ENCODE data around the gene ATP8A2.

Gene ATP8A2

DNA sequence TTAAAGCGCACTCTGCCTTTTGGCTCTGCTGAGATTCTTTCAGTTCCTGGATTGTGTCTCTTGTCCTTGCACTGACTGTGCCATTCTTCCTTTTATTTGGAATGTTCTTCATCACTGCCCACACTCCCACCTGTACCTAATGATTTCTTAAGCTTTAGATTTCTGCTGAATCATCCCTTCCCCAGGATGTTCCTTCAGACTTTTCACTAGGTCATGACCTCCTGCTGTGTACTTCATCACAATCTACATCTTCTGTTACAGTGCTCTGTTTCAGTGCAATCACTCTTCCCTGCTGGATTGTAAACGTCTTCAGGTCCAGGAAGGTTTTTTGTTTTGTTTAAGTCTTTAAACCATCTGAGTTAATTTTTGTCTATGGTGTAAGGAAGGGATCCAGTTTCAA lies 281.0 kb downstream of the ATP8A2 start:
- Histone ChIP-seq H3K79me2 (ENCODE audit: low read length) (no peaks in the 10 kb centered on the region), H3K4me1 (ENCODE audit: low read length) (no peaks in the 10 kb centered on the region), H3K9ac (ENCODE audit: low read length) (no peak overlapping the region), H3K27me3 (replicated peaks; ENCODE audit: insufficient read depth, low read length) (no peaks in the 10 kb centered on the region), H2AFZ (ENCODE audit: low read length) (no peak overlapping the region), H3K4me3 (ENCODE audit: low read length) (no peak overlapping the region), H3K27ac (ENCODE audit: low read length) (no peak overlapping the region), H4K20me1 (ENCODE audit: insufficient read depth, low read length) (no peaks in the 10 kb centered on the region), H3K36me3 (replicated peaks; ENCODE audit: insufficient read depth, low read length) (no peaks in the 10 kb centered on the region), H3K9me3 (replicated peaks; ENCODE audit: insufficient read depth, low read length) (no peaks in the 10 kb centered on the region), H3F3A (ENCODE audit: insufficient read depth, low read length) (no peaks in the 10 kb centered on the region), H3K9me2 (replicated peaks; ENCODE audit: insufficient read depth, low read length) (no peaks in the 10 kb centered on the region), H3K4me2 (ENCODE audit: low read depth, low read length) (no peak overlapping the region)
- DNase-seq: no peak
- TF ChIP-seq EZH2 (optimal IDR thresholded peaks at IDR 0.05; ENCODE audit: low read depth, low read length) (no peak), EZH2phosphoT487 (IDR thresholded peaks at IDR 0.05; ENCODE audit: low read length) (no peak)
- TF ChIP-seq, protein P1, sequence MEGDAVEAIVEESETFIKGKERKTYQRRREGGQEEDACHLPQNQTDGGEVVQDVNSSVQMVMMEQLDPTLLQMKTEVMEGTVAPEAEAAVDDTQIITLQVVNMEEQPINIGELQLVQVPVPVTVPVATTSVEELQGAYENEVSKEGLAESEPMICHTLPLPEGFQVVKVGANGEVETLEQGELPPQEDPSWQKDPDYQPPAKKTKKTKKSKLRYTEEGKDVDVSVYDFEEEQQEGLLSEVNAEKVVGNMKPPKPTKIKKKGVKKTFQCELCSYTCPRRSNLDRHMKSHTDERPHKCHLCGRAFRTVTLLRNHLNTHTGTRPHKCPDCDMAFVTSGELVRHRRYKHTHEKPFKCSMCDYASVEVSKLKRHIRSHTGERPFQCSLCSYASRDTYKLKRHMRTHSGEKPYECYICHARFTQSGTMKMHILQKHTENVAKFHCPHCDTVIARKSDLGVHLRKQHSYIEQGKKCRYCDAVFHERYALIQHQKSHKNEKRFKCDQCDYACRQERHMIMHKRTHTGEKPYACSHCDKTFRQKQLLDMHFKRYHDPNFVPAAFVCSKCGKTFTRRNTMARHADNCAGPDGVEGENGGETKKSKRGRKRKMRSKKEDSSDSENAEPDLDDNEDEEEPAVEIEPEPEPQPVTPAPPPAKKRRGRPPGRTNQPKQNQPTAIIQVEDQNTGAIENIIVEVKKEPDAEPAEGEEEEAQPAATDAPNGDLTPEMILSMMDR (IDR thresholded peaks at IDR 0.05; ENCODE audit: low read length): no peak

DNA sequence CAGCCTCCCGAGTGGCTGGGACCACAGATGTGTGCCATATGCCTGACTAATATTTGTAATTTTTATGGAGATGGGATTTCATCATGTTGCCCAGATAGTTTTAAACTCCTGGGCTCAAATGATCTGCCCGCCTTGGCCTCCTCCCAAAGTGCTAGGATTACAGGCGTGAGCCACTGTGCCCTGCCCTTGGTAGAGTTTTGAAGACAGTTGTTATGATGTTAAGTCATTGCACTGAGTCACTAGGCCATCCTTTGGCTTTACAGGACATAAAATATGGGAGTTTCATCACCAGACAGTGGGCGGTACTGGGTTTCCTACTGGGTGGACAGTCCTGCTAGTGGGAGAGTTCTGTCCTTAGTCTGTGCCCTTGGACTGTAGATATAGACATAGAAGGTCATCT lies 282.5 kb downstream of the ATP8A2 start:
- Histone ChIP-seq H3K9me2 (replicated peaks; ENCODE audit: insufficient read depth, low read length) (no peaks in the 10 kb centered on the region), H3K36me3 (replicated peaks; ENCODE audit: insufficient read depth, low read length) (no peaks in the 10 kb centered on the region), H3K27me3 (replicated peaks; ENCODE audit: insufficient read depth, low read length) (no peaks in the 10 kb centered on the region), H3F3A (ENCODE audit: insufficient read depth, low read length) (no peaks in the 10 kb centered on the region), H3K4me3 (ENCODE audit: low read length) (no peak overlapping the region), H3K4me1 (ENCODE audit: low read length) (no peaks in the 10 kb centered on the region), H3K9ac (ENCODE audit: low read length) (no peak overlapping the region), H3K79me2 (ENCODE audit: low read length) (no peaks in the 10 kb centered on the region), H4K20me1 (ENCODE audit: insufficient read depth, low read length) (no peaks in the 10 kb centered on the region), H3K4me2 (ENCODE audit: low read depth, low read length) (no peak overlapping the region), H3K9me3 (replicated peaks; ENCODE audit: insufficient read depth, low read length) (no peaks in the 10 kb centered on the region), H3K27ac (ENCODE audit: low read length) (no peak overlapping the region), H2AFZ (ENCODE audit: low read length) (no peak overlapping the region)
- DNase-seq: no peak
- TF ChIP-seq EZH2phosphoT487 (IDR thresholded peaks at IDR 0.05; ENCODE audit: low read length) (no peak), EZH2 (optimal IDR thresholded peaks at IDR 0.05; ENCODE audit: low read depth, low read length) (no peak)
- TF ChIP-seq, protein P1 (IDR thresholded peaks at IDR 0.05; ENCODE audit: low read length): no peak

DNA sequence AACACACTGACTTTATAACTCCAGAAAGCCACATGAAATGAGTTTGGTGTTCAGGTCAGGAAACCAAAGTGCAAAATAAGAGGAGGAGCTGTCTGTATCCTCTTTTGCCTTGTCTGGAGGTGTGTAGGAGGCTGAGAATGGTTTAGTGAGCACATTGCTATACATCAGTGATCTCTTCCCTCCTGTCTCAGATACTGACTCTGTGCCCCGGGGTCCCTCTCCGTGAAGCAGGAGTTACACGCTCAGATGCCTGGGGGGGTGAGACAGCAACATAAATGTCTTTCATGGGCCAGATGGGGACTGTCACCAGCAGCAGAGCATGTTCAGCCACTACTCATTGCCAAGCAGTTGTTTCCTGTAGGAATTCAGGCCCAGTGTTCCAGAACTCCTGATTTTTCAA lies 285.4 kb downstream of the ATP8A2 start:
- Histone ChIP-seq H3K27me3 (replicated peaks; ENCODE audit: insufficient read depth, low read length) (no peaks in the 10 kb centered on the region), H3K79me2 (ENCODE audit: low read length) (no peaks in the 10 kb centered on the region), H4K20me1 (ENCODE audit: insufficient read depth, low read length) (no peaks in the 10 kb centered on the region), H3F3A (ENCODE audit: insufficient read depth, low read length) (no peaks in the 10 kb centered on the region), H3K9ac (ENCODE audit: low read length) (no peak overlapping the region), H3K9me2 (replicated peaks; ENCODE audit: insufficient read depth, low read length) (no peaks in the 10 kb centered on the region), H2AFZ (ENCODE audit: low read length) (no peak overlapping the region), H3K4me3 (ENCODE audit: low read length) (no peak overlapping the region), H3K36me3 (replicated peaks; ENCODE audit: insufficient read depth, low read length) (no peaks in the 10 kb centered on the region), H3K4me2 (ENCODE audit: low read depth, low read length) (no peak overlapping the region), H3K27ac (ENCODE audit: low read length) (no peak overlapping the region), H3K4me1 (ENCODE audit: low read length) (no peaks in the 10 kb centered on the region), H3K9me3 (replicated peaks; ENCODE audit: insufficient read depth, low read length) (no peaks in the 10 kb centered on the region)
- no peak for DNase-seq
- TF ChIP-seq EZH2phosphoT487 (IDR thresholded peaks at IDR 0.05; ENCODE audit: low read length) (no peak), EZH2 (optimal IDR thresholded peaks at IDR 0.05; ENCODE audit: low read depth, low read length) (no peak)
- TF ChIP-seq, protein P1 (IDR thresholded peaks at IDR 0.05; ENCODE audit: low read length): no peak

All from MM.1S (cell line).